Pulmonary artery endothelial cell (primary cell): ENCODE results near the gene ZNF597. TPM values are rescaled to one million over a fixed set of nuclear protein-coding genes. Genes with fewer than 3 reads are reported as not detected.

ENCODE experiments used
- DNase-seq: peaks from one replicate; pipeline ENCODE4 v3.0.0-alpha.2; 2011; ENCODE audit warnings: low read depth, low spot score
- total RNA-seq: library from RNA; depleted of rRNA; stranded (reverse); fragments of >200 nt; gene quantifications from 2 replicates; pipeline ENCODE4 v1.2.3, GENCODE V29; 2014

Gene ZNF597
- total RNA-seq, 1 donor from 2014 or later = 2.2 TPM

DNA sequence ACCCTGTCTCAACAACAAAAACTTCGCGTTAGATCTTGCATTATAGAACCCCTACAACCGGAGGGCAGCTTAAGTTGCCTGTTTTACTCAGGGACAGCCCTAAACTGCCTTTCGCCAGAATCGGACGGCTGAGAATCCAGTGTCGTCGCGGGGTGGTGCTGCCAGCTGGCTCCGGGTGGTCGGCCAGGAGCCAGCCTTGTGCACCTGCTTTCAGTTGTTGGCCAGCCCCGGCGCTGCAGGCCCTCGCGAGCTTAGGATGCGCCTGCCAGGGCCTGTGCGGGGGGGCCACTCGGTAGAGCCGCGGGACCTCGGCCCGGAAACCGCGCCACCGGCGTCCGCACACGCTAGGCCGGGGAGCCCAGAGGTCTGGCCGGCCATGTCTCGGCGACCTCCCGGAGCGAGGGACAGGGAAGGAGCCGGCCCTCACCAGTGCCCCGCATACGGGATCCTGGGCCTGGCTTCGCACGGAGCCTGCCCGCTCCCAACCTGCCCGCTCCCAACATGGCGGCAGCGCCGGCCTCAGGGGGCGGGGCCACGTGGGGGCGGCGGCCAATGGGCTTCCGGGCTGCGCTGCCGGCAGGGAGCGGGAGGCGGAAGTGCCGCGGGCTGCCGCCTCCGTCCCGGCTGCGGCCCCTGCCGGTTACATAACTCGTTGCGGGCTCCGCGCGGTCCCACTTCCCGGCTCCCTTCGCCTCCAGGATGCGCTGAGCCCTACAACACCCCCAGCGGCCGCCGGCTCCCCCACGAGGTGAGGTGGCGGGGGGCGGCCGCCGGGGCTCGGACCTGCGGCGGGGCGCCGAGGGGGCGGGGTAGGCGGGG lies 14.3 kb upstream of the ZNF597 start:
- DNase-seq = peak; percentile 74

DNA sequence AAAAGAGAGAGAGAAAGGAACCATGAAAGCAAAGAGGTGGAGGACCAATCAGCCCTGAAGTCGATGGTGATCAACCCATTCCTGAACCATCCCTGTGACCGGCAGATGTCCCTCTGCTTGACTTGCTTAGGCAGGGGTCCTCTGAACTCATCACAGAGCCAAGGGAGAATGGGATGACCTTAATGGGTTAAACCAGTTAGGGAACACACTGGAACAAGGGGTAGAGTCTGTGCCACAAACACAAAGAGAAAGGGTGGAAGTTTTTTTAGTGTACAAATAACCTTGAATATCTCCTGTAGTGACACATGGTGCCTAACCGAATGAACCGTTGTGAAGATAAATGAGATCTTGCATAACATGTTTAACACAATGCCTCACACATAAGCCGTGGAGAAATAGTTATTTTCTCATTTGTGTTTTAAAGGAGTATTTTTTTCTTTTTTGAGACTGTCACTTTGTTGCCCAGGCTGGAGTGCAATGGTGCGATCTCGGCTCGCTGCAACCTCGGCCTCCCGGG lies 11.4 kb upstream of the ZNF597 start:
- DNase-seq = no peak

DNA sequence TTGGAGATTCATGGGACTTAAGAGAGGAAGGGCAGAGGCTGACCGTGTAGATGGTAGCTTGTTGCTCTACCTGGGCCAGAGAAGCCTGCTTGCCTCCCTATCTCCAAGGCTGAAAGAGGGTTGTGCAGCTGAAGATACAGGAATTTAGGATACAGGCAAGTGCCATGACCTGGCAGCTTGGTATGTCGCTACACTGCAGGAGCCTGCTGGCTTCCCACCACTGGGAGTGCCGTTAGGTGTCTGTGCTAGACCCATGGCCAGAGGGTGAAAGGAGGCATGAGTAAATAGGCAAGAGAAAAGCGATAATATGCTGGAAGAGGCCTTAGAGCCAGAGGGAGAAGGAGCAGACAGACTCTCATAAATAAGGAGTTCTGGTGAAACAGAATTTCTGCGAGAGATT lies 10.8 kb upstream of the ZNF597 start:
- DNase-seq = no peak

DNA sequence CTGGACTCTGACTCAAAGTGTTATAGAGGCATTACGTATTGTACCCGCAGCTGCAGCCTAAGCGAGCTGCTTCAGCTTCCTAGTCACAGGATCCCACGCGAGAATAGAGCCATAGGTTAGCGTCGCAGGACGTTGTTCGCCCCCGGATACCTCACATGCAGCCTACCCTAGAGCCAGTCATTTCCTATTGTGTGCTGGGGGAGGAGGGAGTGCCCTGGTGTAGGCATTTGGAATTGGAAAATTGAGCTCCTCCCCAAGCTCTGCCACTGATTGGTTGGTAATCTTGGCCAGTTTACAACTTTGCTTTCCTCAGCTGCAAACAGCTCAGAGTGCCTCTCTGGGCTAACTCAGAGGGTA lies 706 bp upstream of the ZNF597 start:
- DNase-seq = peak; percentile 65

DNA sequence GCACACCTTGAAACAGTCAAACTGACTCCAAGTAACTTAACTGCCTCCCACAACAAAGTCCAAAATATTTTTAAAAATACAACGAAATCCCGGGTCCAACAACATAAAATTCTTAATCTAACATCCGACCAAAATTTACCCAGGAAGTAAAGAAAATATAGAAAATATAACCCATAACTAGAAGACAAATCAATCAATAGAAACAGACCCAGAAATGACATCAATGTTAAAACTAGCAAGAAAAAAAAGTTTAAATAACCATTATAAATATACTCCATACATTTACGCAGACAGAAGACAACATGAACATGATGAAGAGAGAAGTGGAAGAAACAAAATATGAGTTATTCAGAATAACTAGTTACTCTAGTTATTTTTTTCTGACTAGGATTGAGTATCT lies 3.7 kb downstream of the ZNF597 start:
- no peak for DNase-seq

DNA sequence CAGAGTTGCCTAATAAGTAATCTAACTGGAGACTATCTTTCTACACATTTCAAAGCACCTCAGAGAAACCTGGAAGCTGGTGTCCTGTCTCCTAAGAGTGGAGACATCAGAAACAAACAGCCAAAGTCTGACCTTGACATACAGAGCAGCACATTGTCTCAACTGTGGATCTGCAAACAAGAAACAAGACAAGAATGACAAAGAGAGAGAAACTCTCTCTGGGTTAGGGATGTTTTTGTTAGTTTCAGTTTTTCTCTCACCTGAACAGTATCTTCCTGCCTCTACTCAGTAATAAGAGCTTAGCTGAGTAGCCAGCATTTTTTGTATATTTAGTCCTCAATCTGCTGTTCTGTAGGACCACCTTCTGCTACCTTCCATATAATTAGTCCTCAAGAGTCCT lies 8.9 kb downstream of the ZNF597 start:
- no peak for DNase-seq

DNA sequence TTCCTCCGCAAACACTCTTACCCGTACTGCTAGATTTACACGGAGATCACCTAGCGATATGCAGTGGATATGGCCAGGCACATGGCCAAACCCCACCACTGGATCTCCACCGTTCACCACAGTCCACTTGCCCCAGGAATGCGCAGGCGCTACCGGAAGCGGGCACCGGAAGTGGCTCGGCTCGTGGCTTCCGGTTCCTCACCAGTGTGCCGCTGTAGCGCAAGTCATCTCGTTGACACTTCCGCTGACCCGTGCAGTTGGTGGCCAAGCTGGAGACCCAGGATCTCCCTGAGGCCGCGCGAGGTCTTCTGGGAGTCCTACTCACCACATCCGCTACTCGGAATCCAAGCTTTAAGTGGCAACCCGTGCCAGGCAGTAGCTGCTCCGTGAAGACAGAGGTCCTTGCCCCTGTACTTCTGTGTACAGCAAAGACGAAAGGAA lies 11.5 kb downstream of the ZNF597 start:
- DNase-seq = no peak

DNA sequence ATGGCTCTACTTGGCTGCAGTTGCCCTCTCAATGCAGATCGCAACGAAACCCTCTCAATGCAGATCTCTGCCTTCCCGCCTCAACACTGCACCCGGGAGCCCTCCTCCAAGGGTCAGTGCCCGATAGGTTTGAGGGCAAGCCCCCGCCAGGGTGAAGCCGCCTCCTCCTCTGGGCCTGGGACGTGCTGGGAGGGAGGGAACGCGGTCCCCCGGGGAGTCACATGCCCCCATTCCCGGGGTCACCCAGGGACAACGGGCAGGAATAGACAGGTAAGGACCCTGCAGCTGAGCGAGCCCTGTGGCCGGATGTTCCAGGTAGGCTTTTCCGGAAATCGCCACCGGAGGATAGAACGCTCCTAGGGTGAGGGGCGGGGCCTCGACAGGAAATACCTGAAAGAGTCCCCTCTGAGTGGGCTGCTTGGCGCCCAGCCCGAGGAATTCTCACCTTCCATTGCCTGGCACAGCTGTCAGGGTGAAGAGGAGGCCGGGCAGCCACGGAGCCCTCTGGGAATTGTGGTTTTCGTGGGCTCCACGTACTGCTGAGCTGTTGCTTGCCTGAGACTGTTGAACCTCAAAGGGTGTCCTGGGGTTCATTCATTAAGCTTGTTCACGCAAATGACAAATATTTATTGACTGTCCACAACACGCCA lies 29.4 kb downstream of the ZNF597 start:
- no peak for DNase-seq

DNA sequence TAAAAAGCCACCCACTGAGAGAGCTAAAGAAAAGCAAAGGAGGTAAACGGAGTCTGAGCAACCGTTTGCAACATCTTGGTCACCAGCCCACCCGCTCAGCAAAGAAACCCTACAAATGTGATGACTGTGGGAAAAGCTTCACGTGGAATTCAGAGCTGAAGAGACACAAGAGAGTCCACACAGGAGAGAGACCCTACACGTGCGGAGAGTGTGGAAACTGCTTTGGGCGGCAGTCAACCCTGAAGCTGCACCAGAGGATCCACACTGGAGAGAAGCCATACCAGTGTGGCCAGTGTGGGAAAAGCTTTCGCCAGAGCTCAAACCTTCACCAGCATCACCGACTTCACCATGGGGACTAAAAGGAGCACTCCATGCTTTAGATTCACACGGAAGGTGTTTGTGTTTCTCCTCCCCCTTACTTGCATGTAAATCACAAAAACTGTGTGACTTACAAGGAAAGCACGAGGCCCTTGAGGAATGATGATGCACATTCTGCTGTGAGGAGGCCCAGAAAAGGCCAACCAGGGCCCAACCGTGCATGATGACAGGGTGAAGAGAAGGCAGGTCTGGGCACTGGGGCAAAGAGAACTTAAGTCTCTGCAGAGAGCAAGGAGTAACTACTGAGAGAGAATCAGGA lies 34.6 kb downstream of the ZNF597 start:
- no peak for DNase-seq

DNA sequence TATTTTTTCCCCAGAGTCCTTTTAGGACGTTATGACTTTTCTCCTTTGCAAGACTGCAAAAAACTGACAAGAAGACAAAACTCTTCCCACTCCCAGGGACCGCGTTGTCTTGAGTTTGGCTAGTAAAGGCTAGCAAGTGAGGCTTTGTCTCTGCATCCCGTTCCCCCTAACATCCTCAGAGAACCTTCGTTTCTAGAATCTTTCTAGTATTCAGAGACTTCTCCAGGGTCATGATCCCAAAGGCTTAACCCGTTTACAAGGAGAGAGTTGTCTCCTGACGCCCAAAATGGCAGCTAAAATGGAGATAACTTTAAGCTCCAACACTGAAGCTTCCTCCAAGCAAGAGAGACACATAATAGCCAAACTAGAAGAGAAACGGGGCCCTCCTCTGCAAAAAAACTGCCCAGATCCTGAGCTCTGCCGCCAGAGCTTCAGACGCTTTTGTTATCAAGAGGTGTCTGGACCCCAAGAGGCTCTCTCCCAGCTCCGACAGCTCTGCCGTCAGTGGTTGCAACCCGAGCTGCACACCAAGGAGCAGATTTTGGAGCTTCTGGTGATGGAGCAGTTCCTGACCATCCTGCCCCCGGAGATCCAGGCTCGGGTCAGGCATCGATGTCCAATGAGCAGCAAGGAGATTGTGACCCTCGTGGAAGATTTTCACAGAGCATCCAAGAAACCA lies 41.4 kb downstream of the ZNF597 start:
- DNase-seq = no peak

DNA sequence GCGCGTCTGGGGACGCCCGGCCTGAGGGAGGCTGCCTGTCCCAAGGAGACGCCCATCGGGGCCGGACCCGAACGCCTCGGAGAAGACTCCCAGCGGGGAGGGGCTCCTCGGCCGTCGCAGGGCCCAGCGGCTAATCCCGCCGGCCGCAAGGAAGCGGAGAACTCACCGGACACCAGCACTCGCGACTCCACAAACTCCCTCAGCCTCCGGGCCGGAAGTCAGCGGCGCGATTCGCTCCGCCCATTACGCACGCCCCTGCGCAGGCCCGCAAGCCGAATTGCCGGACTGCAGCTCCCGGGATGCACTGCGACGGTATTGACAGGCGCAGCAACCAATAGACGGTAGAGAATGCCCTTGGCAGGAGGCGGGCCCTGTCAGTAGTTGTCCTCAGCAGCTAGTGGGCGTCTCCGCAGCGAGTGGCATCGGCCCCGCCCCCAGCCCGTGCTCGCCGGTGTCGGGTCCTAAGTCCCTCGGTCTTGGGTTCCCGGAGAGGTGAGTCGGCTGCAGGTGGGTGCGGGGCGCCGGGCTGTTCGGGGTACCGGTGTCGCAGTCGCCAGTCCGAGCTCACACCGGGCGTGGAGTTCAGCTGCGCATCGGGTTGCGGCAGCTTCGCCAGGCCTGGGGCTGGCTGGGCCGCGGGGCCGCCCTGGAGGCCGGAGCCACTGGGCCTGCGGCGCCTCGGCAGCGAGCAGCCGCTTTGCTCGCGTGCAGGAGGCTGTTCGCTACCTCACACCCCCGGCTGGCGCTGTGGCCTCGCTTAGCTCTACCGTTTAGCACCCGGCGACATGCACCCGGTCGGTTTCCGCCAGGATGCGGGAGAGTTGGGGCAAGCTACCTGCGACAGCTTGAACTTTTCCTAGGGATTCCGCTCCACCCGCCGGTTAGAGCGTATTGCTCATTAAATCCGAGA lies 42.3 kb downstream of the ZNF597 start, which contains the start of the genes ZNF174 and ZSCAN32:
TSS of gene ZNF174 (plus strand) at position 437 of the 910 bp plus-strand sequence. CDS start 790 bp downstream, outside the sequence.
TSS of gene ZSCAN32 (minus strand) at position 226 of the 910 bp plus-strand sequence. CDS start 3,447 bp downstream, outside the sequence.
- peak; percentile 97 for DNase-seq

DNA sequence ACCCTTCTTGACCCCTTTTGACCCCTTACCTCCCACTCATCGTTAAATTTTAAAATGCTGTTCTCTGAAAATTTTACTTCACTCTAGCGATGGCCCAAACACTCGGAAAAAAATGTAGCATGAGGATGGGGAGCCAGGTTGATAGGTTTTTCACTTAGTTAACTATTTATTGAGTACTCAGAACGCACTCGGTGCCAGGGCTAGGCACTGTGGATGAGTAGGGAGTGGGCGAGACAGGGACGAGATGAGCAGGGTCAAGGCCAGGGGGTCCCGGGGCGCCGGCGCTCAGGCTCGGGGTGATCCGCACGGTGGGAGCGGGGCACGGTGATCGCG lies 42.9 kb downstream of the ZNF597 start:
- DNase-seq = no peak

DNA sequence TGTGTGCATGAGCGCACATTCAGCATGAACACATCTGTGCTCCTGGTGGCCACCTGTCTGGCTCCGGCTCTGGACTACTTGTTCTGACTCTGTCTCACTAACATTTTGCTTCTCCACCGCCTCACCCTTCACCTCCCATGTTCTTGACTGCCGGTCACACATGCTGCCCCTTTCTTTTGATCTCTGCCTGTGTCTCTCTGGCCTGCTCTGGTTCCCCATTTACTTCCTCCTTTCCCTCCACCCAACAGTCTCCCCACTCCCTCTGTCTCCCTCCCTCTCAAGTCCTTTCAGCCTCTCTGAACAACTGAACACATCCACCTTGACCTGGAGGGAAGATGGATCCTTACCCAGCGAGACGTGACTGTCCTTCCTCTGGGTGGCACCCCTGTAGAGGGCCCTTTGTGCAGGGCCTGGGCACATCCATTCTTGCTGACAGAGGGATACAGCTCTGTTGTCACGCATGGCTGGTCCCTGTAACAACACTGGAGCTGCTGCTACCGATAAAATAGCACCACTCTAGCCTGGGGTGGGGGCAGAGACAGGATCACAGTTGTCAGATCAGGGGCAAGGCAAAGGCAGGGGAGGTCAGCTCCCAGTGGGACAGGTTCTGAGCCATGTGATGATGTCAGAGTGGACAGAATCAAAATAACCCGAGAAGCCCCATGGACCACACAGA lies 53.5 kb downstream of the ZNF597 start:
- DNase-seq = no peak

DNA sequence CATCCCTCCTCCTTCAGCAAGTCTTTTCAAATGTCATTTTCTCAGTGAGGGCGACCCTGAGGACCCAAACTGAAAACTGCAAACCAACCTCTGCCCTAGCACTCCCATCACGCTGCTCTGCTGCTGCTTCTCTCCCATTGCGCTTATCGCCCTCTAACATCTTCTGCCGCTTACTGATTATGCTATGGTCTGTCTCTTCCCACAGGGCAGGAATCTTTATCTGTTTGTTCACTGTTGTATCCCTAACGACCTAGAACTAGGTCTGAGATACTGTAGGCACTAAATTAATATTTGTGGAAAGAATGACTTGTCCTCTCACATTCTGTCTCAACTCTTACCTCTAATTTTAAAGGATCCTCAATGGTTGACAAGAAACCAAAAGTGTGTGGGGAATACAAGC lies 55.0 kb downstream of the ZNF597 start:
- DNase-seq = no peak

DNA sequence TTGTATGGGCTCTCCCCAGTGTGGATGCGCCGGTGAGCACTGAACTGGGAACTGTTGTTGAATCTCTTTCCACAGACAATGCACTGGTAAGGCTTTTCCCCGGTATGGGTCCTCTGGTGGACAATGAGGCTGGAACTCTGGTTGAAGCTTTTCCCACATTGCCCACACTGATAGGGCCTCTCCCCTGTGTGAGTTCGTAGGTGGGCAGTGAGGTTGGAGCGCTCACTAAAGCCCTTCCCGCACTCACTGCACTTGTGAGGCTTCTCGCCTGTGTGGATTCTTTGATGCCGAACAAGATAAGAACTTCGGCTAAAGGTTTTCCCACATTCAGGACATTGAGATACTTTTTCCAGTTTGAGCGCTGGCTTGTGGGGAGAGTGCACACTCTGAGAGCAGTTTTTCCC lies 60.3 kb downstream of the ZNF597 start:
- DNase-seq = no peak

Other genes starting within 250 kb of the ZNF597 start
- gene ZNF200, start 208.3 kb downstream of the ZNF597 start, total RNA-seq = 10.6 and 12.9 TPM in 2 replicates
- gene MEFV, start 186.9 kb downstream of the ZNF597 start, total RNA-seq = not detected in 2 replicates
- gene ZNF263, start 160.0 kb downstream of the ZNF597 start, total RNA-seq = 39.6 and 52.1 TPM in 2 replicates
- gene TIGD7, start 138.1 kb downstream of the ZNF597 start, total RNA-seq = 3.4 and 4.7 TPM in 2 replicates
- 17.6 and 20.3 TPM in 2 replicates for gene ZNF75A, start 138.0 kb downstream of the ZNF597 start, total RNA-seq
- gene OR2C1, start 87.6 kb downstream of the ZNF597 start, total RNA-seq = 0.07 TPM in 1 of 2 replicates, not detected in the other
- gene ZSCAN32, start 42.5 kb downstream of the ZNF597 start, total RNA-seq = 8.9 and 11.9 TPM in 2 replicates
- gene ZNF174, start 42.3 kb downstream of the ZNF597 start, total RNA-seq = 6.2 and 7.9 TPM in 2 replicates
- gene NAA60, start 176 bp upstream of the ZNF597 start, total RNA-seq = 11.8 and 12.7 TPM in 2 replicates
- not detected in 2 replicates for gene C16orf90, start 52.0 kb upstream of the ZNF597 start, total RNA-seq
- 11.1 and 13.6 TPM in 2 replicates for gene CLUAP1, start 57.5 kb upstream of the ZNF597 start, total RNA-seq
- 1.4 and 2.0 TPM in 2 replicates for gene NLRC3, start 133.9 kb upstream of the ZNF597 start, total RNA-seq
- 2.8 and 4.0 TPM in 2 replicates for gene SLX4, start 168.1 kb upstream of the ZNF597 start, total RNA-seq
- 7.5 and 12.0 TPM in 2 replicates for gene DNASE1, start 211.2 kb upstream of the ZNF597 start, total RNA-seq